Measurements from ENCODE around the gene TRRAP.

The TRRAP gene

GRCh38 chr7:98933321-98933720, 55.0 kb downstream of the TRRAP start:
- no peaks in the 10 kb centered on the region for H3K27me3 ChIP-seq (replicated peaks in 2 of 5; ENCODE audit: control insufficient read depth in 4 of 5, insufficient read depth in 5 of 5, low read length in 4 of 5)
- H3K4me3 ChIP-seq (ENCODE audit: control insufficient read depth in 1 of 7, extremely low read depth in 1 of 7, insufficient read depth in 4 of 7, low read depth in 2 of 7, low read length in 6 of 7), result no peak overlapping the region
- no peaks in the 10 kb centered on the region for H3K4me1 ChIP-seq (ENCODE audit: control extremely low read depth in 1 of 4, control insufficient read depth in 4 of 4, insufficient read depth in 4 of 4, low read length in 3 of 4)
- no peaks in the 10 kb centered on the region for H3K9me3 ChIP-seq (ENCODE audit: control extremely low read depth in 1 of 5, control insufficient read depth in 4 of 5, insufficient read depth in 2 of 5, low read depth in 1 of 5, low read length in 4 of 5)
- 98% methylated on average over 12 of the region's 13 CpGs for WGBS (ENCODE audit: insufficient coverage)
- H3K36me3 ChIP-seq (ENCODE audit: control insufficient read depth in 4 of 4, insufficient read depth in 4 of 4, low read length in 3 of 4), result peaks cover 34 to 93% (median 64%) of the 10 kb centered on the region in 4 experiments
- no peak for DNase-seq
- POLR2A ChIA-PET, result no interaction called here
- CTCF ChIA-PET, result no interaction called here
- H3K27ac ChIP-seq (ENCODE audit: insufficient read depth in 1 of 2, low read depth in 1 of 2, low read length in 2 of 2, poor library complexity in 1 of 2, severe bottlenecking in 2 of 2), result no peak overlapping the region

- Histone ChIP-seq H3K4me1 (ENCODE audit: control extremely low read depth in 1 of 4, control insufficient read depth in 4 of 4, insufficient read depth in 4 of 4, low read length in 3 of 4) (no peaks in the 10 kb centered on the region), H3K9me3 (ENCODE audit: control extremely low read depth in 1 of 5, control insufficient read depth in 4 of 5, insufficient read depth in 2 of 5, low read depth in 1 of 5, low read length in 4 of 5) (no peaks in the 10 kb centered on the region), H3K27me3 (replicated peaks in 2 of 5; ENCODE audit: control insufficient read depth in 4 of 5, insufficient read depth in 5 of 5, low read length in 4 of 5) (no peaks in the 10 kb centered on the region), H3K36me3 (ENCODE audit: control insufficient read depth in 4 of 4, insufficient read depth in 4 of 4, low read length in 3 of 4) (peaks cover 40 to 93% (median 66%) of the 10 kb centered on the region in 4 experiments), H3K27ac (ENCODE audit: insufficient read depth in 1 of 2, low read depth in 1 of 2, low read length in 2 of 2, poor library complexity in 1 of 2, severe bottlenecking in 2 of 2) (no peak overlapping the region), H3K4me3 (ENCODE audit: control insufficient read depth in 1 of 7, extremely low read depth in 1 of 7, insufficient read depth in 4 of 7, low read depth in 2 of 7, low read length in 6 of 7) (no peak overlapping the region)
- WGBS (ENCODE audit: insufficient coverage), result 92% methylated on average over 2 of the region's 3 CpGs
- no peak for DNase-seq
- POLR2A ChIA-PET, result no interaction called here
- CTCF ChIA-PET, result no interaction called here
Measured at GRCh38 chr7:98934267-98934666, 55.9 kb downstream of the TRRAP start.

GRCh38 chr7:98935811-98936210, 57.5 kb downstream of the TRRAP start:
- Histone ChIP-seq H3K27me3 (replicated peaks in 2 of 5; ENCODE audit: control insufficient read depth in 4 of 5, insufficient read depth in 5 of 5, low read length in 4 of 5) (no peaks in the 10 kb centered on the region), H3K36me3 (ENCODE audit: control insufficient read depth in 4 of 4, insufficient read depth in 4 of 4, low read length in 3 of 4) (peaks cover 43 to 93% (median 66%) of the 10 kb centered on the region in 4 experiments), H3K4me1 (ENCODE audit: control extremely low read depth in 1 of 4, control insufficient read depth in 4 of 4, insufficient read depth in 4 of 4, low read length in 3 of 4) (no peaks in the 10 kb centered on the region), H3K4me3 (ENCODE audit: control insufficient read depth in 1 of 7, extremely low read depth in 1 of 7, insufficient read depth in 4 of 7, low read depth in 2 of 7, low read length in 6 of 7) (no peak overlapping the region), H3K27ac (ENCODE audit: insufficient read depth in 1 of 2, low read depth in 1 of 2, low read length in 2 of 2, poor library complexity in 1 of 2, severe bottlenecking in 2 of 2) (no peak overlapping the region), H3K9me3 (ENCODE audit: control extremely low read depth in 1 of 5, control insufficient read depth in 4 of 5, insufficient read depth in 2 of 5, low read depth in 1 of 5, low read length in 4 of 5) (no peaks in the 10 kb centered on the region)
- 100% methylated on average over 2 of the region's 2 CpGs for WGBS (ENCODE audit: insufficient coverage)
- ChIA-PET POLR2A (no interaction called here), CTCF (interaction anchor here (0.5 to 1.0 kb wide), 2 partner anchors 15 to 62 kb away, joined by 3 to 4 read pairs; no protein-coding TSS in a partner anchor)
- DNase-seq, result no peak

- no peak for DNase-seq
- WGBS (ENCODE audit: insufficient coverage), result 100% methylated on average over 3 of the region's 6 CpGs
- ChIA-PET CTCF (interaction anchor here (1.5 kb wide), 1 partner anchor 16 kb away, joined by 4 read pairs; no protein-coding TSS in a partner anchor), POLR2A (no interaction called here)
- H3K9me3 ChIP-seq (ENCODE audit: control extremely low read depth in 1 of 5, control insufficient read depth in 4 of 5, insufficient read depth in 2 of 5, low read depth in 1 of 5, low read length in 4 of 5), result no peaks in the 10 kb centered on the region
- peaks cover 27 to 90% (median 76%) of the 10 kb centered on the region in 4 experiments for H3K36me3 ChIP-seq (ENCODE audit: control insufficient read depth in 4 of 4, insufficient read depth in 4 of 4, low read length in 3 of 4)
- H3K4me3 ChIP-seq (ENCODE audit: control insufficient read depth in 1 of 7, extremely low read depth in 1 of 7, insufficient read depth in 4 of 7, low read depth in 2 of 7, low read length in 6 of 7), result no peak overlapping the region
- no peaks in the 10 kb centered on the region for H3K4me1 ChIP-seq (ENCODE audit: control extremely low read depth in 1 of 4, control insufficient read depth in 4 of 4, insufficient read depth in 4 of 4, low read length in 3 of 4)
- no peak overlapping the region for H3K27ac ChIP-seq (ENCODE audit: insufficient read depth in 1 of 2, low read depth in 1 of 2, low read length in 2 of 2, poor library complexity in 1 of 2, severe bottlenecking in 2 of 2)
- H3K27me3 ChIP-seq (replicated peaks in 2 of 5; ENCODE audit: control insufficient read depth in 4 of 5, insufficient read depth in 5 of 5, low read length in 4 of 5), result no peaks in the 10 kb centered on the region
Measured at GRCh38 chr7:98943336-98943735, 65.0 kb downstream of the TRRAP start.

GRCh38 chr7:98944386-98944785, 66.1 kb downstream of the TRRAP start:
- POLR2A ChIA-PET, result no interaction called here
- WGBS (ENCODE audit: insufficient coverage), result 91% methylated on average over 4 of the region's 4 CpGs
- Histone ChIP-seq H3K4me1 (ENCODE audit: control extremely low read depth in 1 of 4, control insufficient read depth in 4 of 4, insufficient read depth in 4 of 4, low read length in 3 of 4) (no peaks in the 10 kb centered on the region), H3K4me3 (ENCODE audit: control insufficient read depth in 1 of 7, extremely low read depth in 1 of 7, insufficient read depth in 4 of 7, low read depth in 2 of 7, low read length in 6 of 7) (no peak overlapping the region), H3K9me3 (ENCODE audit: control extremely low read depth in 1 of 5, control insufficient read depth in 4 of 5, insufficient read depth in 2 of 5, low read depth in 1 of 5, low read length in 4 of 5) (no peaks in the 10 kb centered on the region), H3K27me3 (replicated peaks in 2 of 5; ENCODE audit: control insufficient read depth in 4 of 5, insufficient read depth in 5 of 5, low read length in 4 of 5) (no peaks in the 10 kb centered on the region), H3K27ac (ENCODE audit: insufficient read depth in 1 of 2, low read depth in 1 of 2, low read length in 2 of 2, poor library complexity in 1 of 2, severe bottlenecking in 2 of 2) (no peak overlapping the region), H3K36me3 (ENCODE audit: control insufficient read depth in 4 of 4, insufficient read depth in 4 of 4, low read length in 3 of 4) (peaks cover 22 to 92% (median 78%) of the 10 kb centered on the region in 4 experiments)
- no peak for DNase-seq
- CTCF ChIA-PET, result interaction anchor here (1.2 to 1.5 kb wide), 2 partner anchors 15 to 36 kb away, joined by 3 to 4 read pairs; no protein-coding TSS in a partner anchor

GRCh38 chr7:98945852-98946251, 67.5 kb downstream of the TRRAP start:
- 91% methylated on average over 4 of the region's 7 CpGs for WGBS (ENCODE audit: insufficient coverage)
- H3K4me1 ChIP-seq (ENCODE audit: control extremely low read depth in 1 of 4, control insufficient read depth in 4 of 4, insufficient read depth in 4 of 4, low read length in 3 of 4), result no peaks in the 10 kb centered on the region
- H3K4me3 ChIP-seq (ENCODE audit: control insufficient read depth in 1 of 7, extremely low read depth in 1 of 7, insufficient read depth in 4 of 7, low read depth in 2 of 7, low read length in 6 of 7), result no peak overlapping the region
- DNase-seq, result no peak
- no peaks in the 10 kb centered on the region for H3K27me3 ChIP-seq (replicated peaks in 2 of 5; ENCODE audit: control insufficient read depth in 4 of 5, insufficient read depth in 5 of 5, low read length in 4 of 5)
- H3K27ac ChIP-seq (ENCODE audit: insufficient read depth in 1 of 2, low read depth in 1 of 2, low read length in 2 of 2, poor library complexity in 1 of 2, severe bottlenecking in 2 of 2), result no peak overlapping the region
- CTCF ChIA-PET, result no interaction called here
- no peaks in the 10 kb centered on the region for H3K9me3 ChIP-seq (ENCODE audit: control extremely low read depth in 1 of 5, control insufficient read depth in 4 of 5, insufficient read depth in 2 of 5, low read depth in 1 of 5, low read length in 4 of 5)
- H3K36me3 ChIP-seq (ENCODE audit: control insufficient read depth in 4 of 4, insufficient read depth in 4 of 4, low read length in 3 of 4), result peaks cover 27 to 93% (median 80%) of the 10 kb centered on the region in 4 experiments
- POLR2A ChIA-PET, result no interaction called here

GRCh38 chr7:98946389-98946788, 68.1 kb downstream of the TRRAP start:
- Histone ChIP-seq H3K27me3 (replicated peaks in 2 of 5; ENCODE audit: control insufficient read depth in 4 of 5, insufficient read depth in 5 of 5, low read length in 4 of 5) (no peaks in the 10 kb centered on the region), H3K4me3 (ENCODE audit: control insufficient read depth in 1 of 7, extremely low read depth in 1 of 7, insufficient read depth in 4 of 7, low read depth in 2 of 7, low read length in 6 of 7) (no peak overlapping the region), H3K27ac (ENCODE audit: insufficient read depth in 1 of 2, low read depth in 1 of 2, low read length in 2 of 2, poor library complexity in 1 of 2, severe bottlenecking in 2 of 2) (no peak overlapping the region), H3K9me3 (ENCODE audit: control extremely low read depth in 1 of 5, control insufficient read depth in 4 of 5, insufficient read depth in 2 of 5, low read depth in 1 of 5, low read length in 4 of 5) (no peaks in the 10 kb centered on the region), H3K4me1 (ENCODE audit: control extremely low read depth in 1 of 4, control insufficient read depth in 4 of 4, insufficient read depth in 4 of 4, low read length in 3 of 4) (no peaks in the 10 kb centered on the region), H3K36me3 (ENCODE audit: control insufficient read depth in 4 of 4, insufficient read depth in 4 of 4, low read length in 3 of 4) (peaks cover 28 to 92% (median 80%) of the 10 kb centered on the region in 4 experiments)
- CTCF ChIA-PET, result no interaction called here
- POLR2A ChIA-PET, result no interaction called here
- 98% methylated on average over 5 of the region's 8 CpGs for WGBS (ENCODE audit: insufficient coverage)
- peak in 1 of 3 donors; percentile 2 for DNase-seq
